GM15510 (cell line): Measurements from ENCODE around the gene UST.

Source experiments
- POLR2A ChIP-seq: IDR thresholded peaks from 3 replicates; pipeline ENCODE4 v1.6.1; 2011; ENCODE audit warnings: borderline replicate concordance; ENCODE audit not compliant: insufficient read length; ENCODE audit errors: extremely low read depth

UST gene

DNA sequence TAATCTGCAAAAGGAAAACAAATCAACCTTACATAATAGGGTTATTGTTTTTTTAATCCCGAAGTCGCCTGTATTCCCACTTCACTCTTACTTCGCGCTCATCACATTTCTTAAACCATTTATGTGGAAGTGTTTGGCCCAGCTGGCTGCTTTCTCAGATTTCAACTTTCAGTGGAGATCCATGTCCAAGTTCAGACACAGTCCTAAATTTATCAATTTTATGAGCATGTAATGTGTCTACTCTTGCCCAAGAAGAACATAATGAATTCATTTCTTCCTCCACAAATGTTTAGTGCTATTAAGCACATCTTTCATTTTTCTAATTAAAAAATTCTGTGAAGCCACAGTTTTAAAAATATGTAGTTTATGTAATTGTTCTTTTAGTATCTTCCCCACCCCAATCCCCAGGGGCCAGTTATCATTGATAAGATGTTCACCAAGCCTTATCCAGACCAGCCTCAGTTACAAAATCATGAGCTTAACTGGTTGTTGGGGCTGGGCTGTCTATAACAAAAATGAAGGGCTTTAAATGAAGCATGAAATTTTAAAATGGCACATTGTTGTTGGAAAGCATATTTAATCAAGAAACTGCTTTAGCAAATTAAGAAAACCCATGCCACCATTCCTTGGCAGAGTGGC is 151.7 kb downstream of the UST start:
- TF ChIP-seq POLR2A = no peak

DNA sequence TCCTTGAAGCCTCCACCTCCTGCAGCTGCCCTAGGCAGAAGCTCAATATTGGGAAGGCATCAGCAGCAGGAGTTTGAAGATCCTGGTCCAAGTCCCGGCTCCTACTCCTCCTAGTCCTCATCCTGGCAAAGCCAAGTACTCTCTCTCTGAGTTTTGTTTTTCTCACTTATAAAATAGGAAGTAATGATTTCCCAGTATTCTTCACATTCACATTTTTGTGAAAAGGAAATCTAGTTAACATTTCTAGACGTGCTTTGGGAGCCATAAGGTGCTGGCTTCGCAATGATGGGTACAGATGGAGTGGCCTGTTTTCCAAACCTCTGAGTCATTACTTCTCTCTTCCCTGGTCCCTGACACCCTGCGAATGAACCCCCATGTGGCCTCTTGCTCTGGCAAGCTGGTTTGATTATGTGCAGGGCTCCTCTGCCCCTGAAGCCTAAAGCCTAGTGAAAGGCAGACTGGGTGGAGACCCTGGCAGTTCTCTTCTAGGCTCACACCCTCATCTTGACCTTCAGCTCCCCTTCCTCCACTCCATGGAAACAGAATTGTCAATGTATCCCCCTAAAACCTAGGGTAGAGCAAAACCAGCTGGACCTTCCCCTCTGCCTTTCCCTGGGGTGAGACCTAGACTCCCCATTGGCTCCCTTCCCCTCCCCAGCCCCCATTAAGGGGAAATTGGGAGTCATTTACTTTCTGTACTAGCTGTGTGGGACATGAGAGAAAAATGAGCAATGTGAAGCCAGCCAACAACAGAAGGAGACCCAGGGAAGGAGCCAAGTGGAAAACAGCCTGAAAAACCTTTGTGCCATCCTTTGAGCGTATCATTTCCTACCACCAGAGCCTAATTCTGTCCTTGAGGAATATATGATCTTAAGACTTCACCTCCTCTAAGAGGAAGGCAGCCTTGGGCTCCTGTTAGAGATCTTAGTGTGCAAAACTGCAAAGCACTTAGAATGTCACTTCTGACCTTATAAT is 158.4 kb downstream of the UST start:
- no peak for TF ChIP-seq POLR2A

DNA sequence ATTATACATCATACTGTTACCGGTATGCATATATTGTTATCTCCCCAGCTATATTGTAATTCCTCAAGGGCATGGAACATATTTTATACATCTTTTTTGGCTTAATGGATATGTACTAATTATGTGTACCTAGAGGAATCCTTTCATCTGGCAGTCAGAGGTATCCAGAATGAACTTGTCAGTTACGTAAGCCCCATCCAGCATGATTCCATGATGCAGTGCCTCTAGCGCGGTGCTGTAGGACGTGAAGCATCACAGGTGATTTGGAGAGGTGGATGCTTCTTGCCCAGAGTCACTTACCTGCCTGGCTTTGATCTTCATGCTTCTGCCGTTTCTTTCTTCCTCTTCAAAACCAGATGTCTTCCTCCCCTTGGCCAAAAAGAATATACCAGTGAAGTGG is 159.1 kb downstream of the UST start:
- no peak for TF ChIP-seq POLR2A

DNA sequence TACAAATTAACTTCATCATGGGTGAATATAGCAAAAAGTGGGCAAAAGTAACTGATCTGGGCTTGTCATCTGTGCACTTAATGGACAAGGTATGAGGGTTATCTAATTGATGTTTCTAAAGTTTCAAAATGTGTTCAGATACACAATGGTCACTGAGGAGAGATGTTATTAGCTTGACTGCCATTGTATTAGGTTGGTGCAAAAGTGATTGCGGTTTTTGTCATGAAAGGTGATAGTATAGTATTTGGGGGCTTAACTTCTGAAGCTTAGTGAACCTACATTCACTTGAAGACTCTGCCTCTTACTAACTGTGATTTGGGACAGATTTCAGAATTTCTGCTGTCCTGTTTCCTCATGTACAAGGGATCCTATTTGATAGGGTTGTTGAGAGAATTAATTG is 159.6 kb downstream of the UST start:
- no peak for TF ChIP-seq POLR2A

DNA sequence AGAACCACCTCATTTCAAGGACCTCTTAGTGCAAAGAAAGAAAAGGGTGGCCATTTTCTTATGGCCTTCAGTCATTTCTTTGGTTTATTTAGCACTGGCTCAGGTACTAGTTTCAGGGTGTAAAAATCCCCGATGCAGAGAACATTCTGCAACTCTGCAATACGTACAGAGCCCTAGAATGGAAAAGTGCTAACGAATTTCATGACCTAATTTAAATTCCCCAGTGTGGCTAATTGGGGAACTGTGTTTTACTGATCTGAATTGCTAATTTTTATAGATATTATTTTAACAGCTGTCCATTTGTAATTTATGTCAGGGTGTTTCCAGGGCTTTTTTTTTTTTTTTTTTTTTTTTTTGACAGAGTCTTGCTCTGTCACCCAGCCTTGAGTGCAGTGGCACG is 160.7 kb downstream of the UST start:
- no peak for TF ChIP-seq POLR2A

DNA sequence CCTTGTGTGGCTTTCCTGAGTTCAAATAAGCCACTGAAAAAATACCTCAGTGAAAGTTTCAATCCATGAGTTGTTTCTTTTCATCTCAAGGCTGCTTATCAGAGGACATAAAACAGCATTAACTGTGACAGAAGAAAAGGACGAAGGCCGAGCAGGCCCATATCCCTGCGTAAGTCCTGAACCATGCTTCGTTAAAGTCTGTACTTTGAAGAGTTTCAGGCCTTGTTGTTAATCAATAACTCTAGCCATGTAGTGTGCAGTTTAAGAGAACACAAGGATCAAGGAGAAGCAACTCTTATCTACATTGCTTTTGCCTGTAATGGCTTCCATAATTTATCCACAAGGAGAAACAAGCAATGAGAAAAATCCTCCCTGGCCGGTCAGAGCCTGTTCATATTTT is 165.4 kb downstream of the UST start:
- no peak for TF ChIP-seq POLR2A

DNA sequence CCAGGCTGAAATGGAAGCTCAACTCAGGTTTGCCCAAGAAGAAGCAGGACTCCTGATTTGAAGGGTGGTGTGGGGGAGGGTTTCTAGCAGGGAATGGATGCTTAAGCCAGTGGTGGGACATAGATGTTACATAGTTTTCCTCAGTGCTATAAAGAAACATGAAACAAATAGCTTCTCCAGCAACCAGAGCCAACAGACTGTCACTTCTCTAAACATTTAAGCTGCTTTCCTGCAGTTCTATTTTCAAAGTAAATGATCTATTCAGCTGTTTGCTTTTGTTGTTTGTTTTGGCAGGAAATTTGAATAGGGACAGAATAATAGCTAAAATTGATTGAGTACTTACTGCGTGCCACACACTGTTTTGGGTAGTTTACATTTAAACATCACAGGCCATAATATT is 169.0 kb downstream of the UST start:
- no peak for TF ChIP-seq POLR2A

DNA sequence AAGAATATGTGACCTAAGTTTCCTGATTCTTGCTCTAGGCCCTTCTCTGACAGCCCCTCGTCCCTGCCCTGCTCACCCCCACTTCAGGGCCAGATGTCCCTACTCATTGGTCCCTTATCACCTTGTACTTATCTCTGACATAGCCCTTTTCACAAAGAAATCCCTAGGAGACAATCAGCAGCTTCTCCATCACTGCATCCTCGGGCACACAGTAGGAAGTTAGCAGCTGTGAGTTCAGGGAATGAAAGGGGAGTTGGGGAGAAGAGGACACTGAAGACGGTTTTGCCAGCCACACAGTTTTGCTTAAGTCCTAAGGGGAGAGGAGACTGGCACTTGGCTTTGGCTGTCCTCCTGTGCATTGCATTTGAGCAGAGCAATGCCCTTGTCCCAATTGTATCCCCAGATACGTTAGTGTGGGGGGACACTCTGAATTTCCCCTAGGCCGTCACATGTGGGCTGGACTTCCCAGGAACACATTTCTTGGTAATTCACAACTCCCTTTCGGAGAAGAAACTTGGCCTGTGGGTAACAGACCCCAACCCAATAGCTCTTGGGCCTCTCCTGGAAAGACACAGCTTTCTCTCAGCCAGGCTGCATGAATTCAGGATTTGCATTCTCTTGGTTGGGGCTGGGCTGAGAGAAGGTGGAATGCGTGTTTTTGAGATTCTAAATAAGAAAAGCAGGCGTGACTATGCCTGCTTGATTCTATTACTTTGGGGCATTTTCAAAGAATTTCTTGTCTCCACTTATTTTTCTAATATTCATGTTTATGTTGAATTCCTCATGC is 177.6 kb downstream of the UST start:
- no peak for TF ChIP-seq POLR2A

DNA sequence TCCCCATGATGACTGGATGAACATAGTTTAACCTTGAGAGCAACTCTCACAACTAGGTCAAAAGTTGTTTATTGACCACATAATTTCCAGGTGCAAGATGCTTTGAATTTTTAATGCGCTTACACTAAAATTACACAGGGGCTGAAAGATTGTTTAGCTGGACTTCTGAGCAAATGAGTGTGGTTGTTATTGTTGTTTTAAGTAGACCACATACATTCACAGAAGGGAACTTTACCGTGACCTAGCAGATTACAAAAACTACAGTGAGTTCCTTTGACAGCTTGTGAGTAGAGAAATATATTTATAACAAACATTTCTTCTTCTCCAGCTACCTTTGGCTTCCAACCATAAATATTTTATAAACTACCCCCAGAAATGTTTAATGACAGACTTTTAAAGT is 178.9 kb downstream of the UST start:
- no peak for TF ChIP-seq POLR2A

DNA sequence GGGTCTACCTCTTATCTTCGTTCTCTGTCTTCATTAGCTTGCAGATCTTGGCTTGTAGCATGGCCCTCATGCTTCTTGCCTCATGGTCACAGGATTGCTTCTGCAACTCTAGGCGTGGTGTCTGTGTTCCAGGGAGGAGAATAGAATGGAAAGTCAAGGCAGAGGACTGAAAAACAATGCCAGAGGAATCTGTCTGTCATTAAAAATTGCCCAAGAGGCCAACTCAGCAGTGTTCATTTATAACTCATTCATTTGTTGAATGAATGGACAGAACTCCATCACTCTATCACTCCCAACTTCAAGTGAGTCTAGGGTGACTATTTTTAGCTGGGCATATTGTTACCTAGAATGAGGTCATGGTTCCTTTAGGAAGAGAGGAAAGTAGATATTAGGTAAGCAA is 179.6 kb downstream of the UST start:
- no peak for TF ChIP-seq POLR2A

DNA sequence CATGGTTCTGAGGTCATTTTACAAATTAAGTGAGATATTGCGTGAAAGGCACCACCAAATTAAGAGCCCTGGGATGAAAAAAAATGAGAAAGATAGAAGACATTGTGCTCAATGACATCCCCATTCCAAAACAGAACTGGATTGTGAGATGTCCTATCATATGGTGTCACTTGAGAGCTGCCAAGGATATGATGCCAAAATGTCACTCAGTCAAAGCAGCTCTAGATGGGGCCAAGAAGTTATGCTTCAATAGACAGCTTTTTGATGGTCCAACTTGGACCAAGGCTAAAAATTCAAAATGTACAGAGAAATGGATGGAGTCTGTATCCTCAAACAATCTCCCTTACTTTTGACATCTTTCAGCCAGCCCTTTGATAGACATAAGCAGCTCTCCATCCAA is 180.8 kb downstream of the UST start:
- no peak for TF ChIP-seq POLR2A

DNA sequence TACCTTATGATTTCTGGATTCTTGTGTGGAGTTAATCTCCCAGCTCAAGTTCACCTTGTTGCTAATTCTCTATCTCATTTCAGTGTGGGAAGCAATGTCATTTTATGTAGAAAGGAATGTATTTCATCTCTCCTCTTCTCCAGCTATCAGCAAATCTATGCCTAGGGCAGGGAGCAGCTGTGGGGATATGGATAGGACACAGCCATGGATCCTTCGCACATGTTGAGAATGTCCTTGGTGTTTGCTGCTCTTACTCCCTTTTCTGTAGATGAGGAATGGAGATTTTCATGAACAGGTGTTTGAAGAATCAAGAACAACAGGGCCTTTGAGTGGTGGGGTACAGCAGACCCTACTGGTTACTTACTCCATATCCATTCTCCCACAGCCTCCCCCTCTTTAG is 182.0 kb downstream of the UST start:
- no peak for TF ChIP-seq POLR2A

DNA sequence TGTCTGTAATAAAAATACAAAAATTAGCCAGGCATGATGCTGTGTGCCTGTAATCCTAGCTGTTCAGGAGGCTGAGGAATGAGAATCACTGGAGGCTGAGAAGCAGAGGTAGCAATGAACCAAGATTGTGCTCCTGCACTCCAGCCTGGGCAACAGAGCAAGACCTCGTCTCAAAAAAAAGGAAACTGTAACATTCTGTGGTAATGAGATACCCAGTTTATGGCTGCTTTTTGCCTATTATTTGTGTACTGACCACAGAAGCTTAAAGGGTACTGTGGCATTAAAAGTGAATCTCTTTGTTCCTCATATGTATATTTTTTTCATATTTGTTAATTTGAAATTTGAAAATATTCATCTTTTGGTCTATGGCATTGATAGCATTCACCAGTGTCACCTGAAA is 185.4 kb downstream of the UST start:
- TF ChIP-seq POLR2A = no peak

DNA sequence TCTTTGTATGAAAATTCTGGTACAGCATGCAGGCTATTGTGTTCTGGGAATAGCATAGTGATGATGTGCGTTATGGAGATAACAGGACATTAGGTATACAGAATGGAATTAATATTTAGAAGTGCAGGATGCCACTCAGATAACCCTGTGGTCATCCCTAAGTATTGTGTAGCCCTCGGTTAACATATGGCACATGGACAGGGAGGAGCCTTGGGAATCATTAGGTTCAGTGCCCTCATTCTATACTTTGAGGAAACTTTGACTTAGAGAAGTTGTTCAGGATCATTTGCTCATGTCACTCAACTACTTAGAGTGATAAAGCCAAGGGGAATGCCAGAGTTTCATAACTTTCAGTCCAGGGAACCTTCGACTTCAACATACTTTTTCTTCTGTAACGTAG is 185.9 kb downstream of the UST start:
- no peak for TF ChIP-seq POLR2A

DNA sequence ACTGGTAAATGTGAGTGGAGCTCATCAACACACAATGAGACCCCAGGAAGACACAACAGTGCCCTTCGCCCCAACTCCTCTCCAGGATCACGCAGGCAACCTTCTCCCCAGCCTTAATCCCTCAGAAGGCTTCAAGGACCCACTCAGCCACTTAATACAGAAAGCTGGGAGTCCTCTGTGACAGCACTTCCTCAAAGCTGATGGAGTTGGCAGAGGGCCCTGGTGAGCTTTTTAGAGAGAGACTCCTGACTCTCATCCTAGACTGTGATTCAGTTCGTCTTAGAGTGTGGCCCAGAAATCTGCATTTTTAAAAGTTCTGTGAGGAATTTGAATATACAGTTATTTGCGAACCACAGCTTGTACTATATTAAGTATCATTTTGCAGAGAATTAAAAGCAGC is 187.7 kb downstream of the UST start:
- TF ChIP-seq POLR2A = no peak
